ENCODE measurements around the gene BRI3BP. TPM values are rescaled to one million over a fixed set of nuclear protein-coding genes. Genes with fewer than 3 reads are reported as not detected.

The BRI3BP gene
- total RNA-seq, 6 experiments from 2014 or later: 6.5 to 9.3 (median 7.5) TPM

- no peak for TF ChIP-seq CTCF (IDR thresholded peaks at IDR 0.05)
- Mint-ChIP-seq H3K36me3 (ENCODE audit: low read depth) (peaks cover 4% of the 10 kb centered on the region; the same call in 1 of the 2 replicates), H3K9me3 (no peaks in the 10 kb centered on the region), H3K27ac (no peak overlapping the region), H3K4me1 (ENCODE audit: low read depth) (no peaks in the 10 kb centered on the region), H3K4me3 (no peak overlapping the region), H3K27me3 (ENCODE audit: insufficient read depth) (no peaks in the 10 kb centered on the region; the same call in 1 of the 2 replicates)
- no peak for DNase-seq
Observed at GRCh38 chr12:125021771-125022170, 28.3 kb downstream of the BRI3BP start.

- no peaks in the 10 kb centered on the region for H3K9me3 Mint-ChIP-seq
- H3K27ac Mint-ChIP-seq: no peak overlapping the region
- H3K4me1 Mint-ChIP-seq (ENCODE audit: low read depth): no peaks in the 10 kb centered on the region
- no peak for DNase-seq
- H3K27me3 Mint-ChIP-seq (ENCODE audit: insufficient read depth): no peaks in the 10 kb centered on the region; the same call in 1 of the 2 replicates
- TF ChIP-seq CTCF (IDR thresholded peaks at IDR 0.05): no peak
- no peak overlapping the region for H3K4me3 Mint-ChIP-seq
- H3K36me3 Mint-ChIP-seq (ENCODE audit: low read depth): peaks cover 4% of the 10 kb centered on the region; the same call in 1 of the 2 replicates
Observed at GRCh38 chr12:125023065-125023464, 29.6 kb downstream of the BRI3BP start.

GRCh38 chr12:125024949-125025563, 31.6 kb downstream of the BRI3BP start:
- Mint-ChIP-seq H3K27ac (no peak overlapping the region), H3K4me3 (no peak overlapping the region), H3K4me1 (ENCODE audit: low read depth) (no peaks in the 10 kb centered on the region), H3K27me3 (ENCODE audit: insufficient read depth) (peaks cover 4% of the 10 kb centered on the region), H3K9me3 (no peaks in the 10 kb centered on the region), H3K36me3 (ENCODE audit: low read depth) (peaks cover 4% of the 10 kb centered on the region; the same call in 1 of the 2 replicates)
- no peak for TF ChIP-seq CTCF (IDR thresholded peaks at IDR 0.05)
- DNase-seq: no peak

- Mint-ChIP-seq H3K36me3 (ENCODE audit: low read depth) (peaks cover 4% of the 10 kb centered on the region; the same call in 1 of the 2 replicates), H3K27me3 (ENCODE audit: insufficient read depth) (peaks cover 4% of the 10 kb centered on the region), H3K4me1 (ENCODE audit: low read depth) (no peaks in the 10 kb centered on the region), H3K9me3 (no peaks in the 10 kb centered on the region), H3K4me3 (no peak overlapping the region), H3K27ac (no peak overlapping the region)
- no peak for TF ChIP-seq CTCF (IDR thresholded peaks at IDR 0.05)
- no peak for DNase-seq
Observed at GRCh38 chr12:125025606-125026235, 32.3 kb downstream of the BRI3BP start.

GRCh38 chr12:125028106-125028505, 34.7 kb downstream of the BRI3BP start:
- no peak for TF ChIP-seq CTCF (IDR thresholded peaks at IDR 0.05)
- Mint-ChIP-seq H3K36me3 (ENCODE audit: low read depth) (peaks cover 1% of the 10 kb centered on the region; the same call in 1 of the 2 replicates), H3K4me1 (ENCODE audit: low read depth) (no peaks in the 10 kb centered on the region), H3K27me3 (ENCODE audit: insufficient read depth) (peaks cover 4% of the 10 kb centered on the region), H3K4me3 (no peak overlapping the region), H3K9me3 (no peaks in the 10 kb centered on the region), H3K27ac (no peak overlapping the region)
- no peak for DNase-seq

Data from HFFc6 (cell line).